HPDE6-E6E7 (cell line): ENCODE data around the gene CHRDL2.

ENCODE experiments used
- DNase-seq: peaks from one replicate; pipeline ENCODE4 v3.0.0; 2011; ENCODE audit warnings: missing footprints; ENCODE audit errors: extremely low spot score

The CHRDL2 gene

DNA sequence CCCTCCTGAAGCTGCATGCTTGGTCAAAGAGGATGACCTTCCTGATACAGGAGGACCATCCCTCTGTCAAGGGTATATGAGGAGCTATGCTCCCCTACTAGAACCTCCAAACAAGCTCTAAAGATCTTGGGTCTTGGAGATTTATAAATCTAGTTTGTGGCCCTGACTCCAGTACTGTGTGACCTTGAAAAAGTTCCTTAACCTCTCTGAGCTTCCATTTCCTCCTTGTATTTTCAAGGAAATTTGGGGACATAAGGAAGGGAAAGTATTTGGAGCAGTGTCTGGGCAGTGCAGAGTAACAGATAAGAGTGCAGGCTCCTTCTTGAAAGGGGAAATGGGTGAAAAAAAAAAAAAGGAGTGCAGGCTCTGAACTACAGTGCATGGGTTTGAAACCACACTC lies 45.9 kb downstream of the CHRDL2 start:
- no peak for DNase-seq

DNA sequence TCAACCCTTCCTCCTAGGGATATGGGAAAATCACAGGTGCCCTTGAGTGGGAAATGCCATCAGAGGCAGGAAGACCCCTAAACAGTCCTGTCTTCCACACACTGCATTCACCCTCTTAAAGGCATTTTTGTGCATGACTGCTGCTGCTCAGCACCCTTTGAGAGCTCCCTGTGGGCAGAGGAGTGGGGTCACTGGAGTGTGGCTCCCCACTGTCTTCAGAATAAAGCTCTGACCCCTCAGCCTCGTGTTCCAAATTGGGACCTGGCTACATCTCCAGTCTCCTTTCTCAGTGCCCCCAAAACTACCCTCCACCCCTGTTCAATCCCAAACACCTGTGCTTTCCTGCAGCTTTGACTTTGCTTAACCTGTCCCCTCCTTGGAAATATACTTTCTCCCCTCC lies 46.6 kb downstream of the CHRDL2 start:
- DNase-seq: no peak

GRCh38 chr11:74683941-74684481 lies 47.2 kb downstream of the CHRDL2 start:
- DNase-seq: no peak

DNA sequence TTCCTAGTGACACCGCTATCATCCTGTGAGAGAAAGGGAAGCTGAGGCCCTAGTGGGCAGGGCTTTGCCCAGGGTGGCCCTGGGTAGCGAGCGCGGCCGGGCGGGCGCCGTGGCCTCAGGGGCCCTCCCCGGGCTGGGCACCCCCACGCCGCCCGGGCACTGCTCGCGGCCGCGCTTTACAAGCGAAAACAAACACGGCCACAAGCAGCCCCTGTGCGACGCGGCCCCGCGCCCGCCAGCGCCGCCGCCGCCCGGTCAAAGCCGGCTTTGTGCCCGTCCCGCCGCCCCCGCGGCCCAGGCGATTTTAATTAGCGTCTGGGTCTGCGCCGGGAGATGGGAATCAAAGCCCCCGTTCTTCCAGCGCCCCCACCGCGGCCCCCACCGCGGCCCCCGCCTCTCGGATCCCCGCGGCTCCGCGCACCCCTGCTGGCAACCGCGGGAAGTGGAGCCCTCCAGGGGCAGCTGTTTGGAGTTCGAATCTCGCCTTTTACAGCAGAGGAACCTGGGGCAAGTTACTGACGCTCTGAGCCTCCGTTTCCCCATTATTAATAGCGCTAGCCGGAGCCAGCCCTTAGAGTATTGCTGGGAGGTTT lies 47.9 kb downstream of the CHRDL2 start:
- DNase-seq: no peak

GRCh38 chr11:74682731-74683278 lies 48.4 kb downstream of the CHRDL2 start:
- no peak for DNase-seq

- DNase-seq: no peak
Observed at GRCh38 chr11:74681686-74682651, 49.3 kb downstream of the CHRDL2 start.

DNA sequence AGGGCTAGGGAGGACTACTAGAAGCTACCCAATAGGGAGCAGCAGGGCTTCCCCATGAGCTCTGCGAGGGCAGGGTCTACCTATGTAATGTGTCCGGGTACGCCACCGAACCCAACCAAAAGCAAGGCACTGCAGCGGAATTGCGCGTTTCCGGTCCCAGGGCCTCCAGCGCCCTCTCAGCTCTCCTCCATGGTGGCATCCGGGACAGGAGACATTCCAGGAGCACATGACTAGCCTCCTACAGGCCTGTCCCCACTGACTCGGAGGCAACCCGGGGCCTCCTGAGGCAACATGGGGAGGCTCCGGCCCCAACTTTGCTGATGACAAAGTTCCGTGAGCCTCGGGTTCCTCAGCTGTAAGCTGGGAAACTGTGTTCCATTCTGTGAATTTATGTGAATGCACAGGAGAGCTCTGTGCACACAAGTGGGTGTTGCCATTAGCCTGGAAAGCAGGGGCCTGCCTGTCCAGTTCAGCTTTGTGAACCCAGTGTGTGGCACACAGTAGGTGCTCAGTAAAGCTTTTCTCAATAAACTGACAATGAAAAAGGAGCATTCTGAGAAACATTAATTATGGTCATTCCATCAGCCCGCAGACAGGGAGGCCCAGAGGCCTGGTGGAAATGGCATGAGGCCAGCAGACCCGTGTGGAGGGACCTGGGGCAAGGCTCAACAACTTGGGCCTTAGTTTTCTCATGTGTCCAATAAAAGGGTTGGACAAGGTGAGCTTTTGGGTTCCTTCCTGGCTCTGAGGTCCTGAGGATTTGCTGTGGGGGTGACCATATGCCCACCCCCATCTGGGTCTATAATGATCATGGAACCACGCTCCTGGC lies 50.3 kb downstream of the CHRDL2 start:
- DNase-seq: no peak

DNA sequence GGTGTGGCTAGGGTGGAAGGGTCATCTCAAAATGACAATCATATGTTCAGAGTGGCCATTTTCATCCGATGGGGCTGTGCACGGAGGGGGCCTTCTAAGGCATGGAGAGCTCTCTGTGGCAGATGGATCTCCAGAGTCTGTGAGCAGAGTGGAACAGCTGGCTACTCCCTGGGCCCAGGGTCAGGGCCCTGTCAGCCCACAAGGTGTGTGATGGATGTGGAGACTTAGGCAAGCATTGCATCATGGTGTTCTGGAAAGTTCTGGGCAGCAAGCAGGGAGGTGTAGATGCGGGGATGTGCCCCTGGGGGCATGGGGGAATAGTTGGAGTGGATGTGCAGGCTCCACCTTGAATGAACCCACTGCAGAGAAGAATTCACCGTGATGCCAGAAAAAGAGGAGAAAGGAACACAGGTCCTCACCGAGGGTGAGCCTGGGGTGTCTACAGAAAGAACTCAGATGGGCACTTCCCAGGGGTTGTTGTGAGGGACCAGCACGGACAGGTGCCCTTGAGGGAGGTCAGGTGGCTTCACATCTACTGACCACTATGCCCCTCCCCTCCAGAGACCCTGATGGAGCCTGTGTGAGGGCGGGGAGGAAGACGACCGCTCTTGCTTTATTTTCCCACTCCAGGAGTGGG lies 51.1 kb downstream of the CHRDL2 start:
- no peak for DNase-seq

- DNase-seq: no peak
Observed at GRCh38 chr11:74679513-74679865, 51.7 kb downstream of the CHRDL2 start.

GRCh38 chr11:74678591-74679512 lies 52.4 kb downstream of the CHRDL2 start:
- no peak for DNase-seq

DNA sequence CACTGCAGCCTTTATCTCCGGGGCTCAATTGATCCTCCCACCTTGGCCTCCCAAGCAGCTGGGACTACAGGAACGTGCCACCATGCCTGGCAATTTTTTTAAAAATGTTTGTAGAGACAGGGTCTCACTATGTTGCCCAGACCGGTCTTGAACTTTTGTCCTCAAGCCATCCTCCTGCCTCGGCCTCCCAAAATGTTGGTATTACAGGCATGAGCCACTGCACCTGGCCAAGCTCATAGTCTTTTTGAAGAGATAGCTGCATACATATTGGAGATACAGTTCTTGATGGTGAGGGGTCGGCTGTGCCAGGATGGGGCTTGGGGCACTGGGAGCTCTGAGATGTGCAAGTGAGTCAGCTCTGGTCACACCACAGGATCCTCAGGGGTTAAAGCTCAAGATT lies 53.2 kb downstream of the CHRDL2 start:
- no peak for DNase-seq

GRCh38 chr11:74677131-74677530 lies 54.1 kb downstream of the CHRDL2 start:
- no peak for DNase-seq

DNA sequence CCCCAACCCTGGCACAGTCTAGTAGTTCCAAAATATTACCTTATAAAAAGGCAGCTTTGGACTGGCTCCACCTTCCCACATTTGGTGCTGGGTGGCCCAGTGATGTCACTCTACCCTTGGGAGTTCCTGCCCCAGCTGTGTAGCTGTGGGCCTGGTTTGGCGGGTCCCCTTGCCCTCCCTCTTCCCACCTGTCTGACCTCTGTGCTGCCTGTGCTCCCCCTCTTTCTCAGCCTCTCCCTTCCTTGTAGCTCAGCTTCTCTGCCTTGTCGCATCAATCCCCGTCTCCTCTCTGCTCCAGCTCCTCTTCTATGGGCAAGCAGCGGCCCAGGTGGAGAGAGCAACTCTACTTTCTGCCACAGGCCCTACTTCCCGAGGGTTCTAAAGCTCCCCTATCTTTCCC lies 54.6 kb downstream of the CHRDL2 start:
- no peak for DNase-seq

GRCh38 chr11:74675761-74676160 lies 55.5 kb downstream of the CHRDL2 start:
- DNase-seq: no peak

GRCh38 chr11:74673693-74674360 lies 57.4 kb downstream of the CHRDL2 start:
- no peak for DNase-seq

DNA sequence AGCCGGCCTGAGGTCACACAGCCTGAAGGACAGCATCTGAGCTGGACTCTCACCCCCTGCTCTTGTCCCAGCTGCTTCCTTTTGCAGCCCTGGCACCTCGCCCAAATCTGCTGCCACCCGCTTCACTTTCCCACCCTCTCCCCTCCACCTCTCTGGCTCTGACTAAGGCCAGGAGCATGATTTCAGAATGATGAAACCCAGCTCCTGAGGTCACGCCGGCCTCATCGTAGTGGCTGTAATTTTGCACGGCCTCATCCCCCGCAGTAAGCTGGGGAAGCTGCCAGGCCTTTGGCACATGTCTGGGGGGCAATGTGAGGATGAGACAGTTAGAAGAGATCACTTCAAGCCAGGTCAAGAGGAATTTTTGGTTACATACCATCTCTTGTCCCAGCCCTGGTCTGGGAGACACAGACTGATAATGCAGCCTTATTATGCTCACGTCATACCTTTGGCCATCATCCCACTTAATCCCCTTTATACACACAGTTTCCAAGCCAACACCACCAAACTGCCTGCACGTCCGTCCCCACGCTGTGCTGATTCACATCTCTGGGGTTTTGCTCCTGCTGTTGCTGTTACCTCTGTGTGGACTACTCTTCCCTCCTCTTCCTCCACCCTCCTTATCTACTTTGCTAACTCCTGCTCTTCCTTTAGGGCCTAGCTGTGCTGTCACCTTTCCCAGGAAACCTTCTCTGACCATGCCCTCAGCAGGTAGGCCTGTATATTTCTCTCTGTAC lies 58.1 kb downstream of the CHRDL2 start:
- DNase-seq: peak; percentile 62

GRCh38 chr11:74672332-74672955 lies 58.8 kb downstream of the CHRDL2 start:
- no peak for DNase-seq

DNA sequence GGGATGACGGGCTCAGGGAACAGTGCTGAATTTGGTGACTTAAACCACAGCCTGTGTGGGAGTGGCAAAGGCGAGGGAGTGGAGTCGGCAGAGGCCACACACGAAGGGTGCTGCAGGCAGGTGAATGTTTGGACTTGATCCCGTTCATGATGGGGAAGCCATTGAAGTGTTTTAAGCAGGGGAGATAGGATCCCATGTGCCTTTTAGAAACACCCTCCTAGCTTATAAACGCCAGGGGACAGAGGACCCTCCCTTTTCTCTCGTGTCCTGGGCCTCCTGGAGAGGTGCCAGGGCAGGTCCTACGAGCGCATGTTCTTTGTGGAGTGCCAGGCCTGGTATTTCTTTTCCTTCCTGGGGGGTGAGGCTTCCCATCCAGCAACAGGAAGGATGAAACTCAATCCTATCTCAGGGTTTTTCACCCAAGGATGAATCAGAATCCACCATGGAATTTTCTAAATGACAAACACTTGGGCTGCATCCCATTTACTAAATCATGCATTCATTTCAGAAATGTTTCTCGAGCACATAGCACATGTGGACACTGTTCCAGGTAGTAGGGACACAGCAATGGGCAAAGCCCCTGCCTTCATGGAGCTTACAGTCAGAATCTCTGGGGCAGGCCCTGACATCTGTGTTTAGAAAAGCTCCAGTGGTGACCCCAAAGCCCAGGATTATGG lies 59.6 kb downstream of the CHRDL2 start:
- no peak for DNase-seq
